Endothelial cell of umbilical vein (primary cell): ENCODE measurements around the gene P2RX1. TPM values are rescaled to one million over a fixed set of nuclear protein-coding genes. Genes with fewer than 3 reads are reported as not detected.

Experiments
- BruUV-seq: library from RNA; stranded (reverse); fragments of 400-500 nt; replicated peaks from 2 replicates; lab custom pipeline; 2021; lab: Mats Ljungman, UMichigan
- CTCF ChIA-PET: fragments of 300-600, 350-600 bp; sonication (Branson Sonifier 250); formaldehyde crosslinking; loops from one replicate; lab custom pipeline; 2021; ENCODE audit warnings: antibody characterized with exemption, inconsistent platforms; lab: Charles Lee
- POLR2A ChIA-PET: fragments of 300-600, 350-600 bp; sonication (Branson Sonifier 250); formaldehyde crosslinking; loops from one replicate; lab custom pipeline; 2021; ENCODE audit warnings: antibody characterized with exemption, inconsistent platforms; lab: Charles Lee
- DNase-seq: peaks from one replicate; pipeline ENCODE4 v3.0.0-alpha.2; 2011; ENCODE audit warnings: low read depth, low spot score
- FAIRE-seq: peaks from 2 replicates; lab custom pipeline; 2011; peaks lifted over from hg19 to GRCh38; lab: Jason Lieb, UNC
- H2AFZ ChIP-seq: 2 replicates; pipeline ENCODE4 v1.6.0; 2012; ENCODE audit warnings: low read depth, low read length, control low read depth, inconsistent platforms
- H3K27ac ChIP-seq: 2 replicates; pipeline ENCODE4 v1.5.1; 2011; ENCODE audit warnings: low read depth, mild to moderate bottlenecking, control low read depth, low read length, moderate library complexity; ENCODE audit not compliant: insufficient read depth
- H3K27me3 ChIP-seq, 2 experiments: 2 replicates each; pipeline versions ENCODE4 v1.6.0 to v1.6.1; 2011; ENCODE audit warnings: low read length in 2 of 2, mixed read lengths in 1 of 2; ENCODE audit not compliant: control insufficient read depth in 2 of 2, insufficient read depth in 2 of 2
- H3K36me3 ChIP-seq, 2 experiments: 2 replicates in 1 of 2; 3 replicates in 1 of 2; pipeline ENCODE4 v1.5.1; 2011; ENCODE audit warnings: low read length in 2 of 2, mild to moderate bottlenecking in 1 of 2, moderate library complexity in 1 of 2; ENCODE audit not compliant: control insufficient read depth in 2 of 2, insufficient read depth in 2 of 2; ENCODE audit errors: extremely low read depth in 1 of 2
- H3K4me1 ChIP-seq: 3 replicates; pipeline ENCODE4 v1.5.1; 2011; ENCODE audit warnings: mild to moderate bottlenecking, low read length; ENCODE audit not compliant: control insufficient read depth, insufficient read depth; ENCODE audit errors: extremely low read depth
- H3K4me2 ChIP-seq: 2 replicates; pipeline ENCODE4 v1.6.1; 2011; ENCODE audit warnings: low read length, control low read depth, mixed read lengths; ENCODE audit not compliant: insufficient read depth
- H3K4me3 ChIP-seq, 3 experiments: fragments of 200-600 bp in 1 of 3; sonication (generic), shearing (Covaris generic) in 1 of 3; replicated peaks in 1 of 3; 2 replicates each; pipeline ENCODE4 v1.5.1; 2011 to 2016; ENCODE audit warnings: control low read depth in 3 of 3, low read length in 3 of 3, mild to moderate bottlenecking in 2 of 3, inconsistent platforms in 1 of 3, low read depth in 1 of 3, moderate library complexity in 1 of 3; ENCODE audit not compliant: insufficient read depth in 1 of 3
- H3K79me2 ChIP-seq: 2 replicates; pipeline ENCODE4 v1.6.0; 2012; ENCODE audit warnings: low read length, inconsistent platforms; ENCODE audit not compliant: control insufficient read depth, insufficient read depth
- H3K9ac ChIP-seq: replicated peaks from 2 replicates; pipeline ENCODE3; 2011; ENCODE audit warnings: low read length, control low read depth; ENCODE audit not compliant: insufficient read depth; ENCODE audit errors: extremely low read depth
- H3K9me1 ChIP-seq: replicated peaks from 3 replicates; pipeline ENCODE4 v1.6.0; 2011; ENCODE audit warnings: mild to moderate bottlenecking, low read length; ENCODE audit not compliant: control insufficient read depth, insufficient read depth; ENCODE audit errors: extremely low read depth
- H3K9me3 ChIP-seq: replicated peaks from 2 replicates; pipeline ENCODE4 v1.5.1; 2012; ENCODE audit warnings: low read length, inconsistent platforms; ENCODE audit not compliant: control insufficient read depth, insufficient read depth
- H4K20me1 ChIP-seq: replicated peaks from 2 replicates; pipeline ENCODE3; 2011; ENCODE audit warnings: mild to moderate bottlenecking, low read length; ENCODE audit not compliant: control insufficient read depth, insufficient read depth; ENCODE audit errors: extremely low read depth
- EZH2 ChIP-seq: IDR thresholded peaks from 2 replicates; pipeline ENCODE4 v1.6.1; 2012; ENCODE audit warnings: borderline replicate concordance, low read depth, mild to moderate bottlenecking, moderate library complexity, low read length, inconsistent platforms; ENCODE audit not compliant: severe bottlenecking
- FOS ChIP-seq: IDR thresholded peaks from 2 replicates; pipeline ENCODE4 v1.6.1; 2011; ENCODE audit warnings: mild to moderate bottlenecking, low read length, moderate library complexity, borderline replicate concordance; ENCODE audit not compliant: insufficient read depth
- GATA2 ChIP-seq: IDR thresholded peaks from 2 replicates; pipeline ENCODE4 v1.7.0; 2011; ENCODE audit warnings: low read depth, mild to moderate bottlenecking, moderate library complexity, mixed read lengths, low read length; ENCODE audit not compliant: insufficient read length, insufficient read depth
- JUN ChIP-seq: IDR thresholded peaks from 2 replicates; pipeline ENCODE4 v1.6.1; 2011; ENCODE audit warnings: borderline replicate concordance, low read depth; ENCODE audit not compliant: insufficient read length, insufficient read depth
- MAX ChIP-seq: IDR thresholded peaks from 2 replicates; pipeline ENCODE4 v1.6.1; 2011; ENCODE audit not compliant: insufficient read depth, insufficient read length
- MYC ChIP-seq: IDR thresholded peaks from one replicate; pipeline ENCODE4 v1.6.1; 2011; ENCODE audit warnings: mild to moderate bottlenecking, low read depth, low read length
- POLR2A ChIP-seq: IDR thresholded peaks from 2 replicates; pipeline ENCODE4 v1.6.1; 2012; ENCODE audit warnings: low read depth, mild to moderate bottlenecking, control low read depth, low read length
- POLR2AphosphoS5 ChIP-seq: IDR thresholded peaks from 2 replicates; pipeline ENCODE4 v1.6.1; 2012; ENCODE audit warnings: low read depth, mild to moderate bottlenecking, control low read depth, low read length, moderate library complexity; ENCODE audit not compliant: insufficient read depth
- dilution Hi-C: fragments of 300-500 bp; cut with MboI; formaldehyde crosslinking; loops from one replicate; pipeline ENCODE4 v1.15.0; 2019; ENCODE audit warnings: low sequenced_read_pairs; ENCODE audit not compliant: extremely low pct_ligation_motif_present
- intact Hi-C: fragments of 100-400 bp; cut with micrococcal nuclease; formaldehyde crosslinking; loops from one replicate; pipeline ENCODE4 v1.10.0; 2022
- polyA plus RNA-seq, 4 experiments: library from polyadenylated mRNA; depleted of rRNA in 3 of 4; stranded (reverse) in 3 of 4; unstranded in 1 of 4; fragments of >200 nt; gene quantifications; 2 replicates each; pipeline versions ENCODE4 v1.2.1 to v1.2.3, GENCODE V29; 2011 to 2012; ENCODE audit warnings: missing spikeins in 1 of 4
- total RNA-seq: library from RNA; stranded (reverse); gene quantifications from 2 replicates; pipeline ENCODE4 v1.2.3, GENCODE V29; 2021
- TF ChIP-seq, protein P1 (sequence below), 2 donors: IDR thresholded peaks; 1 replicate in 1 of 2; 2 replicates in 1 of 2; pipeline ENCODE4 v1.5.1; 2011; ENCODE audit warnings: low read length in 2 of 2, mild to moderate bottlenecking in 2 of 2, moderate library complexity in 2 of 2, control low read depth in 1 of 2, inconsistent platforms in 1 of 2, low read depth in 1 of 2; ENCODE audit not compliant: insufficient read depth in 1 of 2; ENCODE audit errors: extremely low read depth in 1 of 2

P2RX1 gene
- total and polyA plus RNA-seq, 2 donors (not counting 3 experiments of a cell fraction or from before 2014, with no cell fraction given): not detected

GRCh38 chr17:3956983-3957382, 40.7 kb upstream of the P2RX1 start:
- ChIA-PET CTCF (interaction anchor here (1.1 to 1.5 kb wide), 5 partner anchors 9 to 43 kb away, joined by 3 to 5 read pairs (median 3); no protein-coding TSS in a partner anchor), POLR2A (no interaction called here)
- no peak overlapping the region for H3K27ac ChIP-seq
- peaks cover 5% of the 10 kb centered on the region for H3K4me1 ChIP-seq
- no peaks in the 10 kb centered on the region for H4K20me1 ChIP-seq
- H3K9ac ChIP-seq: no peak overlapping the region
- no peaks in the 10 kb centered on the region for H3K79me2 ChIP-seq
- BruUV-seq: no TSS peak
- no peak overlapping the region for H3K4me3 ChIP-seq
- TF ChIP-seq EZH2 (no peak), GATA2 (no peak), JUN (no peak), FOS (no peak), MAX (no peak), POLR2AphosphoS5 (no peak), POLR2A (no peak), MYC (no peak)
- TF ChIP-seq, protein P1, sequence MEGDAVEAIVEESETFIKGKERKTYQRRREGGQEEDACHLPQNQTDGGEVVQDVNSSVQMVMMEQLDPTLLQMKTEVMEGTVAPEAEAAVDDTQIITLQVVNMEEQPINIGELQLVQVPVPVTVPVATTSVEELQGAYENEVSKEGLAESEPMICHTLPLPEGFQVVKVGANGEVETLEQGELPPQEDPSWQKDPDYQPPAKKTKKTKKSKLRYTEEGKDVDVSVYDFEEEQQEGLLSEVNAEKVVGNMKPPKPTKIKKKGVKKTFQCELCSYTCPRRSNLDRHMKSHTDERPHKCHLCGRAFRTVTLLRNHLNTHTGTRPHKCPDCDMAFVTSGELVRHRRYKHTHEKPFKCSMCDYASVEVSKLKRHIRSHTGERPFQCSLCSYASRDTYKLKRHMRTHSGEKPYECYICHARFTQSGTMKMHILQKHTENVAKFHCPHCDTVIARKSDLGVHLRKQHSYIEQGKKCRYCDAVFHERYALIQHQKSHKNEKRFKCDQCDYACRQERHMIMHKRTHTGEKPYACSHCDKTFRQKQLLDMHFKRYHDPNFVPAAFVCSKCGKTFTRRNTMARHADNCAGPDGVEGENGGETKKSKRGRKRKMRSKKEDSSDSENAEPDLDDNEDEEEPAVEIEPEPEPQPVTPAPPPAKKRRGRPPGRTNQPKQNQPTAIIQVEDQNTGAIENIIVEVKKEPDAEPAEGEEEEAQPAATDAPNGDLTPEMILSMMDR (IDR thresholded peaks at IDR 0.05; ENCODE audit: extremely low read depth in 1 of 2, insufficient read depth in 1 of 2, low read depth in 1 of 2, low read length in 2 of 2): no peak
- H3K9me3 ChIP-seq: no peaks in the 10 kb centered on the region
- no peak for DNase-seq
- dilution Hi-C loops: no loop called here
- peaks cover 3 to 4% of the 10 kb centered on the region in 2 experiments for H3K27me3 ChIP-seq
- no peak overlapping the region for H3K4me2 ChIP-seq
- no peak for FAIRE-seq
- H2AFZ ChIP-seq: no peak overlapping the region
- no peaks in the 10 kb centered on the region for H3K9me1 ChIP-seq
- H3K36me3 ChIP-seq: no peaks in the 10 kb centered on the region
- intact Hi-C loops: no loop called here
